DMS53 (cell line): ENCODE results near the gene ABR.
"Not testable (repeated sequence)": the region's sequence is repeated elsewhere in the genome, so short reads cannot be mapped to it uniquely, and the experiment has no call there.

Experiments
- DNase-seq: peaks from one replicate; lab custom pipeline; 2025; lab: John Stamatoyannopoulos, UW

The ABR gene

DNA sequence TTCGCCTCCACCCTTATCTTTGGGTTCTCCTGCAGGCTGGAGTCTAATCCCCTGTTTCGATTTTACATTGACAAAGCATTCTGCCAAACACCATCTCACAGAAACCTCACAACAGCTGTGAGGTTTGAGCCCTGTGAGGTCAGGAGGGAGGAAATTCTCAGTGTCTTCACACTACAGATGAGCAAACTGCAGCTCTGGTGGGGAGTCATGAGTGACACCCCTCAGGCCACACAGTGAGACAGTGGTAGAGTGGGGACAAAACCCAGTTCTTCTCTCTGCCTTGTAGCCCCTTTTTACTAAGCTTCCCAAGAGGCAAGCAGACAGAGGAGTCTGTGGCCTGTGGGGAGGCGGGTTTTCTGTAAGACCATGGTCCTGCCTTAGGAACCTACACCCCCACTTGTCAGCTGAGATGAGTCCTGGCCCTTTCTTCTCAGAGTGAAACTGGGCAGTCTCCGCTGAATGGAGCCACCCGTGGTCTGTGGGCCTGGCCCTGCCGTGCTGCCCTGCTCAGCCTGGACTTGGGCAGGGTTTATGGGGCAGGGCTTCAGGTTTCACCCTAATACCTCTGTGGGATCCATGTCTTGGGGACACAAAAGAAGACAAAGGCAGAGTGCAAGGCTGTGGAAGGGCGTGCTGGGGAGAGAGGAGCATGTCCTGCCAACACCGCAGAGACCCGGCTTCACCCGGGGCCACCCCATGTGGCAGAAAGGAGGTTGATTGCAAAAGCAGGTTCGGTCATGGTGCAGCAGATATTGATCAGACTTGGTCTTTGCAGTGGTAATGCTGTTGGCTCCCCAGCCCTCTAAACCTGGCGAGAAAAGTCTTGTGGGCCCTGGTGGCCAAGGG is 59.0 kb downstream of the ABR start:
- DNase-seq = no peak

GRCh38 chr17:1119924-1120323 is 59.9 kb downstream of the ABR start:
- DNase-seq = no peak

DNA sequence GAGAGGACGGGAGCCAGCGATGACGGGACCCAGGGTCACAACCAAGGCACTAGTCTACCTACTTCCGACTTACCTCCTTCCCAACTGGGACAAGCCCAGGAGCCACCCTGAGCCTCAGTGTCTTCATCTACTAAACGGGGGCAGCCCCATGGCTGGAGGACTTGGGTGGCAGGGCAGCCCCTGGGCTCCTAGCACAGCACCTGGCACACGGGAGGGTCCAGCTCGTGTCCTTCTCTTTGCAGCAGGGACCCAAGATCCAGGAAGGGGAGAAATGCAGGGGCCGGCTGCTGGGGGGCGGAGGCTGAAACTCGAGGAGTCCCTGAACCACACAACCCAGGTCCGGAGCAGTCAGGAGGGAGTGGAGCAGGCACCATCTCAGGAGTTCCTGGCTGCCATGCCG is 63.2 kb downstream of the ABR start:
- no peak for DNase-seq

GRCh38 chr17:1112875-1113274 is 66.9 kb downstream of the ABR start:
- DNase-seq = no peak

GRCh38 chr17:1111599-1112443 is 68.0 kb downstream of the ABR start:
- peak; percentile 89 for DNase-seq

DNA sequence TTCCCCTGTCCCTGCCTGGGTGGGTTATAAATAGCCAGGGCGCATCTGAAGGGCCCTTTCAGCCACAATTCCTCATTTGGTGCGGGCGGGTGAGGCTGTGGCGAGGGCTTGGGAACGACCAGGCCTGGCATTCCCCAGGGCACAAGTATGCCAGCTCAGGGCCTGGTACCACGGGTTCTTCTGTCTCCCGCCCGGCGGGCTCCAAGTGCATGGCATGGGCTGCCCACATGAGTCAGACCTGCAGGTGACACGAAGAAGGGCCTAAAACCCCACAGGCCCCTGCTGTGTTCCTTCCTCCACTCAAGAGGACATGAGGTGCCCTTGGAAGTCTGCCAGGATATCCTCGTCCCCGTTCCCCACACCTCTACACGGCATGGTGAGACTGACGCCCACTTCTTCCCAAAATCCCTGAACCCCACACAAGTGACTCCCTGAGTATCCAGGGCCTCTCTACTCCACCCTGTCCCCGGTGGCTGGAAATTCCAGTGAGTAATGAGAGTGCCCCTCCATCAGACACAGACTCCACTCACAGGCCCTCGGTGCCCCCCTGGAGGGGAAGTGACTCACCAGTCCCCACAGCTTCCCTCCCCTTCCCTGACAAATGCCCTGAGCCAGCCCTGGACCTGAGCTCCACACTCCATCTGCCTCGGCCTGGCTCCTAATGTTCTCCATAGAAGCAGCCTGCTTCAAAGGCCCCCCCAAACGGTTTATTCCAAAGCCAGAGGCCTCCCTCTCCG is 68.8 kb downstream of the ABR start:
- DNase-seq = peak; percentile 90

DNA sequence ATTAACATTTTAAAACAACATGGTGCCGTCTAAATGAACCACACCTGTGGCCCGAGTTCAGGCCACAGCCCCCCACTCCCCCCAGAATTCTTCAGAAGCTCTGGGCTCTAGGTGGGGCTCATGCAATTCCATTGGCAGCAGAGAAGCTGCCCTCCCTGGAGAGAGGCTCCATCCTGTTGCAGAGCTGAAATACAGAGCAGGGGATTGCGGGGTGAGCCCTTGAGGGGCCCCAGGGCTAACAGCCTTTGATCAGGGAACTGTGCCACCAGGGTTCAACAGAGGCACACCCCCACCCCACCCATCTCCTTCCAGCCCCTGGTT is 69.3 kb downstream of the ABR start:
- DNase-seq = no peak

- peak; percentile 75 for DNase-seq
Observed at GRCh38 chr17:1109606-1110540, 69.9 kb downstream of the ABR start.

GRCh38 chr17:1108765-1109605 is 70.8 kb downstream of the ABR start:
- peak; percentile 85 for DNase-seq

- peak; percentile 62 for DNase-seq
Observed at GRCh38 chr17:1108478-1108764, 71.4 kb downstream of the ABR start.

- DNase-seq = no peak
Observed at GRCh38 chr17:1107777-1108477, 71.9 kb downstream of the ABR start.

DNA sequence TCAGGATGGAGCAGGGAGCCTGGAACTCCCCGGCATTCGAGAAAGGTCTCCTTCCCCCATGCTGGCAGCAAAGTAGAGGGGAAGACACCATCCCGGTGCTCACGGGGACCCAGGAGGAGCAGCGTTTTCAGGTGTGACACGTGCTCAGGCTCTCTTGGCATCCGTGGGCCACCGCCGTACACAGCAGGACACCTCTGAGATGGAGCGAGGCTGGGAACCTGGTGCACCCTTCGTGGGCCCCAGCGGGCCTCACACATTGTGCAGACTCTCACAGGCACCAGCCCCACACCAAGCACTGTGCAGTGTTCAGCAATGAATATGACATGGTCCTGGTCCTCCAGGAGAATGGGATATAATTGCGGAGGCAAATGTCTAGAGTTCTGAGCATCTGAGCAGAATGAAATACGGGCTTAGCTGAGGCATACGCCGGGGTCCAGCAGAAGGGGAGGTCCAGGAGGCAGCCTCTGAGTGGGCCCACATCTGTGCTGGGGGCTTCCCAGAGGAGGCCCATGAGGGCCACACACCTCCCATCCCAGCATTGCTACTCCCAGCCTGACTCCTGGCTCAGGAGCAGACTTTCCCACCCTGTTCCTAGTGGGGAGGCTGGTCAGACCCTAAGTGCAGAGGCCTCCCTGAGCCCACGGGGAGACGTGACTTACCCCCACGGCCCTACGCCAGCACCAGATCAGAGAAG is 72.6 kb downstream of the ABR start:
- DNase-seq = no peak

DNA sequence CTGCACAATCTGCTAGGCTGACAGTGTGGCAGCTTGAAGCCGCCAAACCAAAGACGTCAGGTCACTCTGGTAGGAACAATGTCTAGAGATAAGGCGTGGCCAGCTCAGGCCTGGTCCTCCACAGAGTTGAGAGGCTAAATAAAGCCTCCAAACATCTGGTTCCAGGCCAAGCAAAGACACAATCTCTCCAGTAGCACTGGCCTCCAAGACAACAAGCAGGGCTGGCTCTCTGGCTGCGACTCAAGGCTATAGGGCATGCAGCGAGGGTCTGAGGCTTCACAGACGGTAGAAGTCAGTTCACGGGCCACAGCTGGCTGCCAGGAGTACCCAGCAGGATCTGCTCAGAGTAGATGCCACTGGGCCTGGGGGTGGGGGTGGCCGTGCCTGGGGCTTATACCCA is 75.6 kb downstream of the ABR start:
- DNase-seq = no peak

DNA sequence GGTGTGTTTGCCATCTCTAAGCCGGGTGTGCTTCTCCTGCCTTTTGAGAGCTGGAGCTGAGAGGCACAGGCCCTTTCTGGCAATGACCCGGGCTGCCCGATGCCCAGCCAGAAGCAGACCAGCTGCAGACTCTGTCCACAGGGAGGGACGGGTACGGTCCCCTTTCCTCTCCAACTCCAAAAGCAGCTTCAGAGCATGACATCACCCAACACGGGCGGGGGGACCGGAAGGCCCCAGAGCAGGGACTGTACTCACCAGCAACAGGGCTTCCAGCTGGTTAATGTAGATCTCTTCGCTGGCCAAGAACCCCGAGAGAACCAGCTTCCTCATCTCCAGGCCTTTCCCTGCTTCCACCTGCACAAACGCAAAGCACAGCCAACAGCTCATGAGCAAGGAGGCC is 79.4 kb downstream of the ABR start:
- no peak for DNase-seq

DNA sequence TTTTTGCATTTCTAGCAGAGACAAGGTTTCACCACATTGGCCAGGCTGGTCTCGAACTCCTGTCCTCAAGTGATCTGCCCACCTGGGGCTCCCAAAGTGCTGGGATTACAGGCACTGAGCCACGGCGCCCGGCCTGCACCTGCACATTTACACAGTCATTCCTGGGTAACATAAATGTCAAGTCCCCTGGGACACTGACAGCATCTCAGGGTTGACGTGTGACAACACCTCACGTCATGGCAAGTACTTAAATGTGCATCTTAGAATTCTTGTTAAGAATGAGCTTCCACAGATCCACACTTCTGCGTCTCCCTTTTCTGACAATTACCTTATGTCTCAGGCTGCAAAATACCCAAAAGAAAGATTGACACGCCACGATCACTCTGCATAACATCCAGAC is 80.5 kb downstream of the ABR start:
- DNase-seq = no peak

- not testable (repeated sequence) for DNase-seq
Observed at GRCh38 chr17:1097972-1098744, 81.6 kb downstream of the ABR start.

GRCh38 chr17:1096215-1096614 is 83.6 kb downstream of the ABR start:
- DNase-seq = no peak

DNA sequence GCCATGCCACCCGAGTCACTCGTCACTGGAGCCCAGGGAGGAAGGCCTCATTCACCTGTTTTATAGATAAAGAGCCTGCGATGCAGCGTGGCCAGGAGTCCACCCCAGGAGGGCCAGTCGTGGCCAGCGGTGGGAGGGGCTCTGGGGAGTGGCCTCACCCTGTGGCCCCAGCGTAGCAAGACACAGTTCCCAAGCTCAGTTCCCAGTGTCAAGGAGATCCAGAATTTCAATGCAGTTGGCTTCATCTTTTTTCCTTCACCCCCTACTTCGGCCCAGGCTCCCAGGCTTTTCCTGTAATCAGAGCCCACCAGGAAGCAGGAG is 84.0 kb downstream of the ABR start:
- DNase-seq = no peak
